Measurements from ENCODE around the gene NKIRAS1.

The NKIRAS1 gene

DNA sequence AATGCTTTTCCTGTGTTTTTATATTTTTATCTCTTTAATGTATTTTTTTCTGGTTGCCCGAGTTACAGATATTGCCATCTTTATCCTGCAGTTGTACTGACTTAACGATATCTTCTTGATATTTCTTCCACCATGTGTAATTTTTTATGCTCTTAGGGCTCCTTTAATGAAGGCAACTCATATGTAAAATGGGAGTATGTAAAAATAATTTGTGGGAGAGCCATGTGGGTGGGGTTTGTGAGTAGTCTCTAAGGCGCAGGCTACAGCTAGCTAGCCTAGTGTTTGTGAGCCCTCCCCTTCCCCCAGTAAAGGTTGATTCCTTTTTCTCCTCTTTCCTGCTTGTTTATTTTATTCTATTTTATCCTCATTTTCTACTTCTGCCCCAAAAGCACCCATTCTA, 72.9 kb downstream of the NKIRAS1 start:
- H3K4me3 ChIP-seq, result no peak overlapping the region
- H3K27ac ChIP-seq, result no peak overlapping the region

Measured in skin epidermis (tissue), 12 donors.